ENCODE measurements around the gene TSPAN8. TPM values are rescaled to one million over a fixed set of nuclear protein-coding genes. Genes with fewer than 3 reads are reported as not detected.

The TSPAN8 gene
- total RNA-seq, 1 donor from 2014 or later = 5.5 TPM

DNA sequence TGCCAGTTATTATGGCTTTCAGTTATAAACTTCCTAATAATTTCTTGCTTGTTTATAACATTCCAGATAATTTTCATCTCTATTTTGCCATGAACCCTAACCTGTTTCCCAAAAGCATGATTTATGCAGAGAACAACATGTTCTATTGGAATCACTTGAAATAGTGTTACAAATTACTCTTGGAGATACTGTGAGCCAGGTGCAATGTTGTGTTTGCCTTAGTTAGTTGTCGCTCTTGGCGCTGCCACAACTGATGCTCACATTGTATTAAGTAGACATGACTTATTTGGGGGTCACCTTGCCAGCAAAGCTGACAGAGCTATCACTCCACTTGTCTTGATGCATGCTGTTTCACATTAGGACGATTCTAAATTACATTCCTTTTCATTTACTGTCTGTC is 49.4 kb downstream of the TSPAN8 start:
- Histone ChIP-seq H3K27me3 (no peaks in the 10 kb centered on the region), H3K9me3 (no peaks in the 10 kb centered on the region), H3K27ac (no peak overlapping the region), H3K4me3 (no peak overlapping the region), H3K36me3 (no peaks in the 10 kb centered on the region), H3K4me1 (peaks cover 0 to 7% of the 10 kb centered on the region in 2 donors)
- DNase-seq (ENCODE audit: low spot score in 2 of 2) = no peak
- TF ChIP-seq, protein P1, sequence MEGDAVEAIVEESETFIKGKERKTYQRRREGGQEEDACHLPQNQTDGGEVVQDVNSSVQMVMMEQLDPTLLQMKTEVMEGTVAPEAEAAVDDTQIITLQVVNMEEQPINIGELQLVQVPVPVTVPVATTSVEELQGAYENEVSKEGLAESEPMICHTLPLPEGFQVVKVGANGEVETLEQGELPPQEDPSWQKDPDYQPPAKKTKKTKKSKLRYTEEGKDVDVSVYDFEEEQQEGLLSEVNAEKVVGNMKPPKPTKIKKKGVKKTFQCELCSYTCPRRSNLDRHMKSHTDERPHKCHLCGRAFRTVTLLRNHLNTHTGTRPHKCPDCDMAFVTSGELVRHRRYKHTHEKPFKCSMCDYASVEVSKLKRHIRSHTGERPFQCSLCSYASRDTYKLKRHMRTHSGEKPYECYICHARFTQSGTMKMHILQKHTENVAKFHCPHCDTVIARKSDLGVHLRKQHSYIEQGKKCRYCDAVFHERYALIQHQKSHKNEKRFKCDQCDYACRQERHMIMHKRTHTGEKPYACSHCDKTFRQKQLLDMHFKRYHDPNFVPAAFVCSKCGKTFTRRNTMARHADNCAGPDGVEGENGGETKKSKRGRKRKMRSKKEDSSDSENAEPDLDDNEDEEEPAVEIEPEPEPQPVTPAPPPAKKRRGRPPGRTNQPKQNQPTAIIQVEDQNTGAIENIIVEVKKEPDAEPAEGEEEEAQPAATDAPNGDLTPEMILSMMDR (IDR thresholded peaks at IDR 0.05) = no peak
- intact Hi-C loops (cut with DNase I) = no loop called here

DNA sequence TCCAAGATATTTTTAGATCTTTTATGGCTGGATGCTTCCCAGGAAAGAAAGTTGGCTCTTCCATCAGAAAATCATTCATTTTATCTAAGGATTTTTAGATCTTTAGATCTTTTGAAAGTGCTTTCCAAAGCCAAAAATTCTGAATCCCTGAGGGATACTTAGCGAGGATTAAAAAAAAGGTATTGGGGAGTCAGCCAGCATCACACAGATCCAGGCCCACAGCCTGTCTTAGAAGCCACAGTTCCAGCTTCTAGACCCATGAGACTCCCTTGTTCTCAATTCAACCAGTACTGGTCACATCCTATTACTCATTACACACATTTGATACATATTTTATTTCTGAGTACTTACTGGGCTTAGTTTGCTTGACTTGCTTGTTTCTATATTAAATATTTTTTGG is 49.9 kb downstream of the TSPAN8 start:
- Histone ChIP-seq H3K4me3 (no peak overlapping the region), H3K27me3 (no peaks in the 10 kb centered on the region), H3K36me3 (no peaks in the 10 kb centered on the region), H3K9me3 (no peaks in the 10 kb centered on the region), H3K4me1 (peaks cover 0 to 7% of the 10 kb centered on the region in 2 donors), H3K27ac (no peak overlapping the region)
- intact Hi-C loops (cut with DNase I) = no loop called here
- DNase-seq (ENCODE audit: low spot score in 2 of 2) = no peak
- TF ChIP-seq, protein P1 (IDR thresholded peaks at IDR 0.05) = no peak

DNA sequence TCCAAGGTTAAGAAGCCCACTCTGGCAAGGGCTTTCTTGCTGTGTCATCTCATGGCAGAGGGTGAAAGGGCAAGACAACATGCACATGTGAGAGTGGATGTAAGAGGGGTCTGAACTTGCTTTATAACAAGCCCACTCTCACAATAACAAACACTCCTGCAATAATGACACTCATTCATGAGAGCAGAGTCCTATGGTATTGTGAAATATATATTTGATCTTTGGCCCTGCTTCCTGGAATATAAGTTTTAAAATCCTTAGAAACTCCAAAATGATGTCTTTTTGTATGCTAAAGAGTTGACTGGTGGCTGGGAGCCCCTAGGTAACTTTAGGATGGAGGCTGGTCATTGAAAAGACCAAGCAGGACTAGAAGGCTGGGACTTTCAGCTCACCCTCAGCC is 51.8 kb downstream of the TSPAN8 start:
- intact Hi-C loops (cut with DNase I) = no loop called here
- Histone ChIP-seq H3K4me1 (peaks cover 0 to 7% of the 10 kb centered on the region in 2 donors), H3K36me3 (no peaks in the 10 kb centered on the region), H3K9me3 (no peaks in the 10 kb centered on the region), H3K27me3 (no peaks in the 10 kb centered on the region), H3K27ac (no peak overlapping the region), H3K4me3 (no peak overlapping the region)
- TF ChIP-seq, protein P1 (IDR thresholded peaks at IDR 0.05) = no peak
- DNase-seq (ENCODE audit: low spot score in 2 of 2) = no peak

DNA sequence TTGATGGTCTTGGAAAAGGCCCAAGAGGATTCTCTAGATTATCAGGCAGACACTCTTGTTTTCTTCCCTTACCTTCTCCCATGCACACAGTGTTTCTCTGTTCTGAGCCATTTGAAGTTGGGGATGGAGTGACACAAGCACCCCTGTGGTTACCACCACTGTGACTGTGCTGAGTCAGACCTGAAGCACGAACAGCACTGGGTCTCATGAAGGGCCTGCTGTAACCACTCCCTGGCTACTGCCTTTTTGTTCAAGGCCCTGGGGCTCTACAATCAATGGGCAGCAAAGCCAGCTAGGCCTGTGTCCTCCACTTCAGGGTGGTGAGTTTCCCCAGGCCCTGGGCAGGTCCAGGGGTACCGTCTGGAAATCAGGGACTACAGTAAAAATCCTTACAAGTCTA is 65.5 kb downstream of the TSPAN8 start:
- no peak for DNase-seq (ENCODE audit: low spot score in 2 of 2)
- TF ChIP-seq, protein P1 (IDR thresholded peaks at IDR 0.05) = no peak
- no peaks in the 10 kb centered on the region for H3K36me3 ChIP-seq

DNA sequence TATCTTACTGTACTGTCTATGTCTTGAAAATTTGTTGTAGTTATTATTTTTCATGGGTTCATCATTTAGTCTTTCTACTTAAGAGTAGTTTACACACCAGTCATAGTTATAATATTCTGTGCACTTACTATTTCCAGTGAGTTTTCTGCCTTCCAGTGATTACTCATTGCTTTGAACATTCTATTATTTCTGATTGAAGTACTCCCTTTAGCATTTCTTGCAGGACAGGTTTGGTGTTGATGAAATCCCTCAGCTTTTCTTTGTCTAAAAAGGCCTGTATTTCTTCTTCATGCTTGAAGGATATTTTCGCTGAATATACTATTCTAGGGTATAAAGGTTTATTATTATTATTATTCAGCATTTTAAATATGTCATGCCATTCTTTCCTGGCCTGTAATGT is 66.8 kb downstream of the TSPAN8 start:
- intact Hi-C loops (cut with DNase I) = no loop called here
- TF ChIP-seq, protein P1 (IDR thresholded peaks at IDR 0.05) = no peak
- Histone ChIP-seq H3K4me1 (no peaks in the 10 kb centered on the region), H3K27ac (no peak overlapping the region), H3K36me3 (no peaks in the 10 kb centered on the region), H3K4me3 (no peak overlapping the region), H3K27me3 (no peaks in the 10 kb centered on the region), H3K9me3 (peaks cover 0 to 8% of the 10 kb centered on the region in 2 donors)
- no peak for DNase-seq (ENCODE audit: low spot score in 2 of 2)

More for the DNA sequence above, 65.5 kb downstream of the TSPAN8 start:
- H3K27me3 ChIP-seq = no peaks in the 10 kb centered on the region
- H3K9me3 ChIP-seq = peaks cover 0 to 8% of the 10 kb centered on the region in 2 donors
- no peak overlapping the region for H3K27ac ChIP-seq
- H3K4me3 ChIP-seq = no peak overlapping the region
- intact Hi-C loops (cut with DNase I) = no loop called here
- no peaks in the 10 kb centered on the region for H3K4me1 ChIP-seq

DNA sequence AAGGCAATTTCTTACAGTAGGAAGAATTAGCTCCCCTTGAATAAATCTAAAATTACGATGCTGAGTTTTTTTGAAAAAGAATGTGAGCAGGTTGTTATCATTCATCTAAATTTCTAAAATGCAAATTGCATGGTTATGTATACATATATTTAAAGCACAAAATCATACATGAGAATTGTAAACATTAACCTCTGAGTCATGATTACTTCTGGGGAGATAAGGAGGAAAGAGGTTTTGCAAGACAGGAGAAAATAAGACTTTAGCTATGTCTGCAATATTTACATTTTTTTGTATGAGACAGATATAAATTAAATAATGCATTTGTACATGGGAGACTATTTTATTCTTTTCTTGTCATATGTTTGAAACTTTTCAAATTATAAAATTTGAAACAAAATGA is 72.2 kb downstream of the TSPAN8 start:
- Histone ChIP-seq H3K9me3 (no peaks in the 10 kb centered on the region), H3K4me3 (no peak overlapping the region), H3K27ac (no peak overlapping the region), H3K4me1 (no peaks in the 10 kb centered on the region), H3K27me3 (no peaks in the 10 kb centered on the region), H3K36me3 (no peaks in the 10 kb centered on the region)
- intact Hi-C loops (cut with DNase I) = no loop called here
- no peak for DNase-seq (ENCODE audit: low spot score in 2 of 2)
- TF ChIP-seq, protein P1 (IDR thresholded peaks at IDR 0.05) = no peak
